H1 (cell line): ENCODE results near the gene MMP24OS. TPM values are rescaled to one million over a fixed set of nuclear protein-coding genes. Genes with fewer than 3 reads are reported as not detected.
A peak's percentile ranks its signal among the peaks of the same experiment; 100 is the strongest.

ENCODE experiments used
- CTCF ChIA-PET: fragments of 300-600 bp; sonication (Branson Sonifier 250); formaldehyde crosslinking; loops from one replicate; lab custom pipeline; 2021; ENCODE audit not compliant: partially characterized antibody; lab: Charles Lee
- POLR2A ChIA-PET: fragments of 300-600 bp; sonication (Branson Sonifier 250); formaldehyde crosslinking; loops from one replicate; lab custom pipeline; 2021; ENCODE audit warnings: inconsistent platforms; ENCODE audit not compliant: partially characterized antibody; lab: Charles Lee
- DNase-seq, 2 experiments: peaks; one replicate each; pipeline versions ENCODE4 v3.0.0 to v3.0.0-alpha.2; 2010 to 2022; ENCODE audit warnings: low spot score in 2 of 2, low read depth in 1 of 2, mixed read lengths in 1 of 2
- FAIRE-seq: peaks from 2 replicates; lab custom pipeline; 2011; peaks lifted over from hg19 to GRCh38; lab: Jason Lieb, UNC
- H2AFZ ChIP-seq: 2 replicates; pipeline ENCODE4 v1.8.1; 2012; ENCODE audit warnings: low read length, inconsistent platforms
- H2AK5ac ChIP-seq: 2 replicates; pipeline ENCODE4 v1.6.1; 2013; ENCODE audit warnings: low read depth, low read length
- H2BK120ac ChIP-seq: replicated peaks from 2 replicates; pipeline ENCODE3; 2013; ENCODE audit warnings: low read depth, low read length, inconsistent platforms
- H2BK12ac ChIP-seq: 2 replicates; pipeline ENCODE4 v1.6.1; 2013; ENCODE audit warnings: low read depth, low read length
- H2BK15ac ChIP-seq: 2 replicates; pipeline ENCODE4 v1.6.1; 2013; ENCODE audit warnings: low read length
- H2BK20ac ChIP-seq: 2 replicates; pipeline ENCODE4 v1.6.1; 2013; ENCODE audit warnings: low read length
- H2BK5ac ChIP-seq: 2 replicates; pipeline ENCODE4 v1.6.1; 2013; ENCODE audit warnings: low read depth, low read length
- H3K14ac ChIP-seq: 2 replicates; pipeline ENCODE4 v1.6.1; 2013; ENCODE audit warnings: inconsistent platforms; ENCODE audit not compliant: insufficient read length
- H3K18ac ChIP-seq: 2 replicates; pipeline ENCODE4 v1.6.1; 2013; ENCODE audit warnings: low read length; ENCODE audit errors: extremely low read depth
- H3K23ac ChIP-seq: 2 replicates; pipeline ENCODE4 v1.6.1; 2013; ENCODE audit warnings: inconsistent platforms; ENCODE audit not compliant: insufficient read length
- H3K23me2 ChIP-seq: 2 replicates; pipeline ENCODE4 v1.6.1; 2013; ENCODE audit warnings: low read depth, low read length
- H3K27ac ChIP-seq: 2 replicates; pipeline ENCODE4 v1.6.1; 2011; ENCODE audit warnings: low read depth, low read length, inconsistent platforms
- H3K27me3 ChIP-seq, 4 experiments: replicated peaks in 1 of 4; 1 replicate in 1 of 4; 2 replicates in 3 of 4; pipeline versions ENCODE4 v1.6.1 to v1.8.1; 2011 to 2013; ENCODE audit warnings: low read length in 3 of 4, mild to moderate bottlenecking in 3 of 4, inconsistent platforms in 2 of 4, mixed read lengths in 2 of 4, moderate library complexity in 1 of 4; ENCODE audit not compliant: control insufficient read depth in 3 of 4, insufficient read depth in 3 of 4; ENCODE audit errors: extremely low read depth in 1 of 4
- H3K36me3 ChIP-seq, 4 experiments: 2 replicates each; pipeline versions ENCODE4 v1.6.1 to v1.8.1; 2011 to 2013; ENCODE audit warnings: mild to moderate bottlenecking in 4 of 4, low read length in 3 of 4, moderate library complexity in 2 of 4, control low read depth in 1 of 4, inconsistent platforms in 1 of 4; ENCODE audit not compliant: insufficient read depth in 4 of 4, control insufficient read depth in 2 of 4
- H3K4ac ChIP-seq: replicated peaks from 2 replicates; pipeline ENCODE3; 2013; ENCODE audit warnings: low read length, low read depth, mixed read lengths, inconsistent platforms; ENCODE audit not compliant: insufficient read length
- H3K4me1 ChIP-seq, 4 experiments: replicated peaks in 1 of 4; 1 replicate in 1 of 4; 2 replicates in 3 of 4; pipeline versions ENCODE4 v1.6.1 to v1.8.1; 2011 to 2013; ENCODE audit warnings: low read length in 3 of 4, inconsistent platforms in 2 of 4, mixed read lengths in 1 of 4; ENCODE audit not compliant: insufficient read depth in 4 of 4, control insufficient read depth in 3 of 4
- H3K4me2 ChIP-seq, 2 experiments: 2 replicates each; pipeline versions ENCODE4 v1.6.1 to v1.8.1; 2011 to 2013; ENCODE audit warnings: low read depth in 2 of 2, low read length in 2 of 2, control low read depth in 1 of 2, inconsistent platforms in 1 of 2, mild to moderate bottlenecking in 1 of 2; ENCODE audit not compliant: insufficient read depth in 1 of 2
- H3K4me3 ChIP-seq, 4 experiments: fragments of 200-600, 300-600 bp in 1 of 4; sonication (generic), shearing (Covaris generic), sonication (Bioruptor Twin) in 1 of 4; 2 replicates each; pipeline versions ENCODE4 v1.5.1 to v1.8.1; 2011 to 2016; ENCODE audit warnings: low read length in 4 of 4, low read depth in 3 of 4, control low read depth in 2 of 4, inconsistent platforms in 2 of 4, mild to moderate bottlenecking in 2 of 4, mixed read lengths in 1 of 4, moderate library complexity in 1 of 4; ENCODE audit not compliant: insufficient read depth in 2 of 4; ENCODE audit errors: extremely low read depth in 1 of 4
- H3K56ac ChIP-seq: replicated peaks from 2 replicates; pipeline ENCODE3; 2013; ENCODE audit warnings: low read depth, mild to moderate bottlenecking, mixed read lengths, low read length, inconsistent platforms; ENCODE audit not compliant: insufficient read length
- H3K79me1 ChIP-seq: 2 replicates; pipeline ENCODE4 v1.6.1; 2013; ENCODE audit warnings: low read depth, low read length, control low read depth
- H3K79me2 ChIP-seq, 2 experiments: 2 replicates each; pipeline versions ENCODE4 v1.6.1 to v1.8.1; 2012 to 2013; ENCODE audit warnings: low read length in 2 of 2, mild to moderate bottlenecking in 2 of 2, inconsistent platforms in 1 of 2; ENCODE audit not compliant: insufficient read depth in 2 of 2, control insufficient read depth in 1 of 2
- H3K9ac ChIP-seq, 4 experiments: replicated peaks in 1 of 4; 1 replicate in 1 of 4; 2 replicates in 3 of 4; pipeline versions ENCODE4 v1.6.1 to v1.8.1; 2011 to 2013; ENCODE audit warnings: low read depth in 3 of 4, low read length in 3 of 4, control low read depth in 2 of 4, mild to moderate bottlenecking in 2 of 4, moderate library complexity in 2 of 4, inconsistent platforms in 1 of 4; ENCODE audit errors: extremely low read depth in 1 of 4
- H3K9me3 ChIP-seq, 2 experiments: 2 replicates each; pipeline versions ENCODE4 v1.6.1 to v1.8.1; 2012 to 2013; ENCODE audit warnings: mild to moderate bottlenecking in 2 of 2, moderate library complexity in 2 of 2, control low read depth in 1 of 2, inconsistent platforms in 1 of 2, low read depth in 1 of 2, low read length in 1 of 2, mixed read lengths in 1 of 2; ENCODE audit not compliant: insufficient read depth in 2 of 2
- H4K20me1 ChIP-seq, 2 experiments: replicated peaks in 1 of 2; 2 replicates each; pipeline versions ENCODE3 to v1.8.1; 2011 to 2013; ENCODE audit warnings: inconsistent platforms in 2 of 2, low read length in 2 of 2, mild to moderate bottlenecking in 1 of 2; ENCODE audit not compliant: insufficient read depth in 2 of 2, control insufficient read depth in 1 of 2
- H4K5ac ChIP-seq: 2 replicates; pipeline ENCODE4 v1.6.1; 2013; ENCODE audit warnings: low read length, low read depth, mixed read lengths, inconsistent platforms; ENCODE audit not compliant: insufficient read length
- H4K8ac ChIP-seq: 2 replicates; pipeline ENCODE4 v1.8.0; 2013; ENCODE audit warnings: mild to moderate bottlenecking, moderate library complexity, low read length, inconsistent platforms; ENCODE audit not compliant: insufficient read depth; ENCODE audit errors: extremely low read depth
- H4K91ac ChIP-seq: replicated peaks from 2 replicates; pipeline ENCODE3; 2013; ENCODE audit warnings: low read length, mixed read lengths, inconsistent platforms; ENCODE audit not compliant: insufficient read length
- ASH2L ChIP-seq: fragments of 200-600, 300-600 bp; sonication (generic); IDR thresholded peaks from one replicate; pipeline ENCODE4 v1.7.1; 2017; ENCODE audit warnings: low read length
- CBX8 ChIP-seq: fragments of 300-800, 300-1000 bp; sonication (generic); IDR thresholded peaks from 2 replicates; pipeline ENCODE4 v1.7.1; 2016; ENCODE audit warnings: low read depth, low read length, borderline replicate concordance
- CEBPB ChIP-seq: IDR thresholded peaks from 2 replicates; pipeline ENCODE4 v1.6.1; 2012; ENCODE audit warnings: low read depth, low read length
- CHD2 ChIP-seq: IDR thresholded peaks from 2 replicates; pipeline ENCODE4 v1.6.1; 2012; ENCODE audit warnings: low read length, improper control_type of control experiment
- POLR2AphosphoS5 ChIP-seq: IDR thresholded peaks from 2 replicates; pipeline ENCODE4 v1.6.1; 2011; ENCODE audit warnings: low read depth, low read length
- RFX5 ChIP-seq: IDR thresholded peaks from 2 replicates; pipeline ENCODE4 v1.6.1; 2011; ENCODE audit warnings: low read depth, low read length, improper control_type of control experiment, borderline replicate concordance
- TCF12 ChIP-seq: IDR thresholded peaks from 2 replicates; pipeline ENCODE4 v1.6.1; 2011; ENCODE audit warnings: low read depth, mild to moderate bottlenecking, low read length
- WGBS, 2 experiments: shearing (Covaris generic) in 1 of 2; methylation state at CpG; one replicate each; pipeline versions ENCODE4 v1.1.6 to v1.1.7; 2013 to 2015; ENCODE audit warnings: low lambda C conversion rate in 2 of 2, mixed read lengths in 2 of 2, inconsistent platforms in 1 of 2, low coverage in 1 of 2, missing lambda C conversion rate in 1 of 2; ENCODE audit not compliant: insufficient replicate concordance in 2 of 2, insufficient coverage in 1 of 2, insufficient read length in 1 of 2; ENCODE audit errors: extremely low coverage in 1 of 2, missing lambda C conversion rate in 1 of 2; 5-methylcytosine and 5-hydroxymethylcytosine counted together
- polyA plus RNA-seq, 7 experiments: library from polyadenylated mRNA; depleted of rRNA in 3 of 7; stranded (reverse) in 5 of 7; unstranded in 2 of 7; fragments of >200 nt in 5 of 7; fragments of 200-250 nt in 2 of 7; gene quantifications; 1 replicate in 5 of 7; 2 replicates in 1 of 7; 4 replicates in 1 of 7; pipeline versions ENCODE4 v1.2.1 to v1.2.3, GENCODE V29; 2011 to 2013; ENCODE audit warnings: missing spikeins in 2 of 7, mixed read lengths in 2 of 7
- total RNA-seq: library from RNA; stranded (reverse); fragmentation: NEBNext Ultra II Directional; extraction: Animal tissue kit (Norgen Biotek cat#: 25700); gene quantifications from 2 replicates; pipeline ENCODE4 v1.2.1, GENCODE V29; 2021

Gene MMP24OS
- total and polyA plus RNA-seq, 2 of the 8 experiments (the other 6 are each of a cell fraction or from before 2014, with no cell fraction given) = 19.0 to 21.3 TPM

DNA sequence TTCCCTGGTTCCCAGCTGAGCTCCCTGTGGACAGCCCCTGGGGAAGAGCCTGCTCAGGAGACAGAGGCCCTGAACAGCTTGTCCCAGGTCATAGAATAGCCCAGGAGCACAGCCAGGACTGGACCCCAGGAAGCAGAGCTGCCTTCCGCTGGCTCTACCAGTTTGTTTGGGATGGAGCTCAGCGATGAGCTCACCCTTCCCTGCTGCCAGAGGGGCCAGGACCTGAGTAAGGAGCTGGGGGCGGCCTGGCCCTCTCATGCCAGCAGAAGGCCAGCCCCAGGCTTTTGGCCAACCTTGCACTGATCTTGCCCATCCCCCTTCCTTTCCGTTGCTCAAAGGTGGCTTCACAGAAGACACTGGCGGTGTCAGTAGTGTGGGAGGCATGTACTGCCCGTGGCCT is 17.5 kb downstream of the MMP24OS start:
- peak overlapping the region; percentile 99 for H2AK5ac ChIP-seq
- peak overlapping the region; percentile 97 for H2BK12ac ChIP-seq
- H2AFZ ChIP-seq = no peak overlapping the region
- H3K79me2 ChIP-seq = no peaks in the 10 kb centered on the region
- no peaks in the 10 kb centered on the region for H3K79me1 ChIP-seq
- POLR2A ChIA-PET = interaction anchor here (0.8 to 2.3 kb wide), 10 partner anchors 9 to 39 kb away, joined by 3 to 15 read pairs (median 3); partner anchors contain the start of gene EIF6
- 79% methylated on average over 6 of the region's 6 CpGs; no CpG with 5 or more reads in 1 of the 2 experiments for WGBS, 2 experiments
- TF ChIP-seq ASH2L = no peak
- TF ChIP-seq CEBPB = no peak
- TF ChIP-seq CBX8 = no peak
- TF ChIP-seq CHD2 = no peak
- no peak for TF ChIP-seq POLR2AphosphoS5
- TF ChIP-seq RFX5 = no peak
- TF ChIP-seq TCF12 = no peak
- H3K4me3 ChIP-seq = no peak overlapping the region
- no peak overlapping the region for H3K56ac ChIP-seq
- DNase-seq (no peak), FAIRE-seq (no peak)
- H2BK20ac ChIP-seq = peak overlapping the region; percentile 98
- peaks cover 16 to 39% (median 30%) of the 10 kb centered on the region in 4 experiments for H3K4me1 ChIP-seq
- H3K4me2 ChIP-seq = no peak overlapping the region
- H3K14ac ChIP-seq = no peak overlapping the region
- H3K9me3 ChIP-seq = no peaks in the 10 kb centered on the region
- peaks cover 0 to 7% (median 0%) of the 10 kb centered on the region in 4 experiments; a peak in 2 of 8 replicates for H3K36me3 ChIP-seq
- H4K91ac ChIP-seq = peak overlapping the region; percentile 99
- H3K23me2 ChIP-seq = no peaks in the 10 kb centered on the region; the same call in 1 of the 2 replicates
- peak overlapping the region; percentile 98 for H2BK120ac ChIP-seq
- no peaks in the 10 kb centered on the region for H3K27me3 ChIP-seq
- CTCF ChIA-PET = interaction anchor here (0.6 to 3.0 kb wide), 9 partner anchors 9 to 165 kb away, joined by 3 to 12 read pairs (median 4); partner anchors contain the start of gene EDEM2
- H3K4ac ChIP-seq = peak overlapping the region; percentile 58
- peak overlapping the region; percentile 98 for H2BK5ac ChIP-seq
- H3K27ac ChIP-seq = peak overlapping the region; percentile 86; the same call in 1 of the 2 replicates
- H4K5ac ChIP-seq = peak overlapping the region; percentile 32
- H4K20me1 ChIP-seq = no peaks in the 10 kb centered on the region
- no peak overlapping the region; a peak in 1 of 7 replicates for H3K9ac ChIP-seq
- no peak overlapping the region for H2BK15ac ChIP-seq
- H4K8ac ChIP-seq = no peak overlapping the region
- no peak overlapping the region for H3K23ac ChIP-seq
- H3K18ac ChIP-seq = peak overlapping the region; percentile 81
